Activated naive CD4-positive, alpha-beta T cell treated with anti-CD3 and anti-CD28 coated beads, Interleukin-2, amount 50 U/mL, for 24 hours (primary cell): Measurements from ENCODE around the gene VAC14.

Source experiments
- H3K27ac Mint-ChIP-seq: one replicate; pipeline ENCODE4 v1.8.0; 2021; ENCODE audit warnings: mild to moderate bottlenecking, mixed read lengths
- H3K27me3 Mint-ChIP-seq: one replicate; pipeline ENCODE4 v1.8.0; 2021; ENCODE audit warnings: mixed read lengths
- H3K36me3 Mint-ChIP-seq: one replicate; pipeline ENCODE4 v1.8.0; 2021; ENCODE audit warnings: mixed read lengths
- H3K4me1 Mint-ChIP-seq: one replicate; pipeline ENCODE4 v1.8.0; 2021; ENCODE audit warnings: mixed read lengths
- H3K4me3 Mint-ChIP-seq: one replicate; pipeline ENCODE4 v1.8.0; 2021; ENCODE audit warnings: mild to moderate bottlenecking, mixed read lengths
- H3K9me3 Mint-ChIP-seq: one replicate; pipeline ENCODE4 v1.8.0; 2021; ENCODE audit warnings: mixed read lengths

The VAC14 gene

GRCh38 chr16:70694088-70694867, 106.7 kb downstream of the VAC14 start:
- Mint-ChIP-seq H3K27ac (no peak overlapping the region), H3K4me3 (no peak overlapping the region), H3K4me1 (peaks cover 25% of the 10 kb centered on the region)

GRCh38 chr16:70692873-70693671, 107.9 kb downstream of the VAC14 start:
- Mint-ChIP-seq H3K9me3 (no peaks in the 10 kb centered on the region), H3K27me3 (no peaks in the 10 kb centered on the region), H3K4me3 (no peak overlapping the region), H3K36me3 (no peaks in the 10 kb centered on the region), H3K27ac (peak overlapping the region; percentile 31), H3K4me1 (peaks cover 22% of the 10 kb centered on the region)

More at GRCh38 chr16:70694088-70694867, 106.7 kb downstream of the VAC14 start:
- Mint-ChIP-seq H3K36me3 (no peaks in the 10 kb centered on the region), H3K27me3 (no peaks in the 10 kb centered on the region), H3K9me3 (no peaks in the 10 kb centered on the region)

- Mint-ChIP-seq H3K9me3 (no peaks in the 10 kb centered on the region), H3K4me1 (peaks cover 19% of the 10 kb centered on the region), H3K36me3 (peaks cover 1% of the 10 kb centered on the region), H3K27me3 (no peaks in the 10 kb centered on the region), H3K27ac (no peak overlapping the region), H3K4me3 (no peak overlapping the region)
These were observed 108.7 kb downstream of the VAC14 start for GRCh38 chr16:70692130-70692872.

- no peaks in the 10 kb centered on the region for H3K9me3 Mint-ChIP-seq
These were observed 109.5 kb downstream of the VAC14 start for GRCh38 chr16:70691223-70692129.

GRCh38 chr16:70689970-70690891, 110.7 kb downstream of the VAC14 start:
- Mint-ChIP-seq H3K27me3 (no peaks in the 10 kb centered on the region), H3K27ac (no peak overlapping the region), H3K36me3 (peaks cover 1% of the 10 kb centered on the region), H3K4me1 (peaks cover under 1% of the 10 kb centered on the region), H3K9me3 (no peaks in the 10 kb centered on the region), H3K4me3 (no peak overlapping the region)

More at GRCh38 chr16:70691223-70692129, 109.5 kb downstream of the VAC14 start:
- Mint-ChIP-seq H3K27ac (no peak overlapping the region), H3K27me3 (no peaks in the 10 kb centered on the region), H3K4me1 (peaks cover 13% of the 10 kb centered on the region), H3K4me3 (no peak overlapping the region), H3K36me3 (peaks cover 1% of the 10 kb centered on the region)

GRCh38 chr16:70689035-70689969, 111.7 kb downstream of the VAC14 start:
- Mint-ChIP-seq H3K4me3 (no peak overlapping the region), H3K36me3 (peaks cover 1% of the 10 kb centered on the region), H3K27me3 (peaks cover 1% of the 10 kb centered on the region), H3K4me1 (no peaks in the 10 kb centered on the region), H3K27ac (no peak overlapping the region), H3K9me3 (no peaks in the 10 kb centered on the region)

- no peak overlapping the region for H3K4me3 Mint-ChIP-seq
- H3K9me3 Mint-ChIP-seq, result no peaks in the 10 kb centered on the region
- peaks cover 1% of the 10 kb centered on the region for H3K36me3 Mint-ChIP-seq
- no peaks in the 10 kb centered on the region for H3K4me1 Mint-ChIP-seq
- no peak overlapping the region for H3K27ac Mint-ChIP-seq
- H3K27me3 Mint-ChIP-seq, result peaks cover 1% of the 10 kb centered on the region
These were observed 112.7 kb downstream of the VAC14 start for GRCh38 chr16:70688246-70688742.

GRCh38 chr16:70687671-70688245, 113.2 kb downstream of the VAC14 start:
- H3K36me3 Mint-ChIP-seq, result peaks cover 1% of the 10 kb centered on the region
- H3K9me3 Mint-ChIP-seq, result no peaks in the 10 kb centered on the region
- no peak overlapping the region for H3K4me3 Mint-ChIP-seq
- peaks cover 1% of the 10 kb centered on the region for H3K27me3 Mint-ChIP-seq
- no peak overlapping the region for H3K27ac Mint-ChIP-seq
- no peaks in the 10 kb centered on the region for H3K4me1 Mint-ChIP-seq

GRCh38 chr16:70687102-70687511, 113.9 kb downstream of the VAC14 start:
- no peak overlapping the region for H3K27ac Mint-ChIP-seq
- no peaks in the 10 kb centered on the region for H3K9me3 Mint-ChIP-seq
- H3K4me3 Mint-ChIP-seq, result peak overlapping the region; percentile 58
- no peaks in the 10 kb centered on the region for H3K4me1 Mint-ChIP-seq
- peaks cover 1% of the 10 kb centered on the region for H3K27me3 Mint-ChIP-seq
- H3K36me3 Mint-ChIP-seq, result peaks cover 1% of the 10 kb centered on the region

GRCh38 chr16:70686376-70687101, 114.4 kb downstream of the VAC14 start:
- no peak overlapping the region for H3K27ac Mint-ChIP-seq

GRCh38 chr16:70685938-70686375, 115.0 kb downstream of the VAC14 start, which contains the start of gene MTSS2:
Gene MTSS2, minus strand, starts transcription at chr16:70686053. Its CDS starts 262 bp downstream, at chr16:70685791.
- H3K36me3 Mint-ChIP-seq, result peaks cover 1% of the 10 kb centered on the region
- peaks cover 1% of the 10 kb centered on the region for H3K27me3 Mint-ChIP-seq
- no peaks in the 10 kb centered on the region for H3K4me1 Mint-ChIP-seq
- H3K4me3 Mint-ChIP-seq, result peak within 1 kb of the TSS; percentile 73
- no peak within 1 kb of the TSS for H3K27ac Mint-ChIP-seq
- no peaks in the 10 kb centered on the region for H3K9me3 Mint-ChIP-seq

More at GRCh38 chr16:70686376-70687101, 114.4 kb downstream of the VAC14 start:
- H3K4me3 Mint-ChIP-seq, result peak overlapping the region; percentile 42
- peaks cover 1% of the 10 kb centered on the region for H3K27me3 Mint-ChIP-seq
- peaks cover 1% of the 10 kb centered on the region for H3K36me3 Mint-ChIP-seq
- no peaks in the 10 kb centered on the region for H3K4me1 Mint-ChIP-seq
- H3K9me3 Mint-ChIP-seq, result no peaks in the 10 kb centered on the region
